Right lobe of liver (tissue), 6 donors: ENCODE measurements around the gene AP1S3. TPM values are rescaled to one million over a fixed set of nuclear protein-coding genes. Genes with fewer than 3 reads are reported as not detected.

Source experiments
- ATAC-seq, 4 donors: fragments of 200-7000 bp; cut with Tn5 transposase; one replicate each; pipeline ENCODE4 v1.9.1; 2020; ENCODE audit warnings: mild to moderate bottlenecking in 4 of 4, moderate library complexity in 4 of 4
- DNase-seq, 3 donors: peaks; one replicate each; pipeline ENCODE4 v3.0.0-alpha.2; 2020
- H3K27ac ChIP-seq, 3 donors: fragments of 200-600 bp; one replicate each; pipeline ENCODE4 v1.8.0; 2022
- H3K27me3 ChIP-seq, 2 donors: fragments of 200-600 bp; one replicate each; pipeline ENCODE4 v1.8.0; 2022
- H3K36me3 ChIP-seq, 4 donors: fragments of 200-600 bp; sonication (generic) in 1 of 4; one replicate each; pipeline versions ENCODE4 v1.5.1 to v1.8.0; 2017 to 2022; ENCODE audit warnings: control low read depth in 1 of 4
- H3K4me1 ChIP-seq, 4 donors: fragments of 200-600 bp; sonication (generic) in 1 of 4; one replicate each; pipeline versions ENCODE4 v1.5.1 to v1.8.0; 2017 to 2022; ENCODE audit warnings: control low read depth in 1 of 4
- H3K4me3 ChIP-seq, 3 donors: fragments of 200-600 bp; one replicate each; pipeline ENCODE4 v1.8.0; 2022
- H3K9me3 ChIP-seq, 4 donors: fragments of 200-600 bp; sonication (generic) in 1 of 4; one replicate each; pipeline versions ENCODE4 v1.5.1 to v1.8.0; 2017 to 2022; ENCODE audit warnings: control low read depth in 1 of 4
- CTCF ChIP-seq, 4 donors: fragments of 200-600 bp in 3 of 4; fragments of 450-650 bp in 1 of 4; IDR thresholded peaks; one replicate each; pipeline versions ENCODE4 v1.5.1 to v1.8.0; 2016 to 2022; ENCODE audit warnings: antibody characterized with exemption in 4 of 4, mild to moderate bottlenecking in 2 of 4
- POLR2A ChIP-seq: fragments of 450-650 bp; IDR thresholded peaks from one replicate; pipeline ENCODE4 v1.6.1; 2017; ENCODE audit warnings: antibody characterized with exemption, mild to moderate bottlenecking
- WGBS: methylation state at CpG from one replicate; pipeline ENCODE4 v1.1.6; 2018; ENCODE audit warnings: low coverage, low lambda C conversion rate; ENCODE audit not compliant: insufficient coverage; ENCODE audit errors: missing lambda C conversion rate; 5-methylcytosine and 5-hydroxymethylcytosine counted together
- intact Hi-C, 2 donors: fragments of 100-400 bp; cut with DNase I; formaldehyde crosslinking; loops; one replicate each; pipeline versions ENCODE4 v1.11.2 to v1.14.1; 2022
- total RNA-seq, 6 experiments: library from RNA; depleted of rRNA in 2 of 6; stranded (reverse); fragments of >200 nt in 2 of 6; fragmentation: NEBNext Ultra II Directional in 3 of 6; extraction: Animal tissue kit (Norgen Biotek cat#: 25700) in 3 of 6; gene quantifications; one replicate each; pipeline versions ENCODE4 v1.1.0 to v1.2.4, GENCODE V29; 2016 to 2023
- donor health status: DM: no; HTN: yes; CAD: no.
- donor health status: DM: no; HTN: no; CAD: no.
- donor health status: DM: no; HTN: no; CAD: no.
- donor health status: DM: no; HTN: yes; CAD: no.
- donor health status: DM: no; HTN: yes; CAD: no.

AP1S3 gene
- total RNA-seq, 6 experiments from 2014 or later = 1.3 to 12.7 (median 3.2) TPM

- H3K4me1 ChIP-seq = no peaks in the 10 kb centered on the region
- WGBS = 97% methylated on average over 6 of the region's 7 CpGs
- intact Hi-C loops = no loop called here
- H3K36me3 ChIP-seq = peaks cover 0 to 4% (median 0%) of the 10 kb centered on the region in 4 donors
- ATAC-seq = no peak
- H3K9me3 ChIP-seq = no peaks in the 10 kb centered on the region
- no peak overlapping the region for H3K4me3 ChIP-seq
- no peak overlapping the region for H3K27ac ChIP-seq
- no peaks in the 10 kb centered on the region for H3K27me3 ChIP-seq
- no peak for DNase-seq
- no peak for TF ChIP-seq CTCF (IDR thresholded peaks at IDR 0.05)
- TF ChIP-seq POLR2A = no peak
Observed at GRCh38 chr2:223847410-223847809, 10.0 kb upstream of the AP1S3 start.

GRCh38 chr2:223846515-223846914 is 9.1 kb upstream of the AP1S3 start:
- ATAC-seq = no peak
- Histone ChIP-seq H3K36me3 (peaks cover 0 to 4% (median 0%) of the 10 kb centered on the region in 4 donors), H3K9me3 (no peaks in the 10 kb centered on the region), H3K27me3 (no peaks in the 10 kb centered on the region), H3K4me3 (no peak overlapping the region), H3K27ac (no peak overlapping the region), H3K4me1 (no peaks in the 10 kb centered on the region)
- intact Hi-C loops = no loop called here
- TF ChIP-seq CTCF (IDR thresholded peaks at IDR 0.05) (no peak), POLR2A (no peak)
- no peak for DNase-seq
- 100% methylated on average over 1 of the region's 1 CpG for WGBS

GRCh38 chr2:223841436-223842190 is 4.2 kb upstream of the AP1S3 start:
- Histone ChIP-seq H3K4me1 (peaks cover 0 to 1% (median 0%) of the 10 kb centered on the region in 4 donors), H3K4me3 (no peak overlapping the region), H3K9me3 (no peaks in the 10 kb centered on the region), H3K36me3 (no peaks in the 10 kb centered on the region), H3K27me3 (no peaks in the 10 kb centered on the region), H3K27ac (no peak overlapping the region)
- intact Hi-C loops = no loop called here
- 80% methylated on average over 2 of the region's 3 CpGs for WGBS
- ATAC-seq (no peak), DNase-seq (no peak)
- TF ChIP-seq CTCF (IDR thresholded peaks at IDR 0.05) = no peak
- TF ChIP-seq POLR2A = no peak

- Histone ChIP-seq H3K9me3 (no peaks in the 10 kb centered on the region), H3K4me1 (peaks cover 0 to 3% (median 0%) of the 10 kb centered on the region in 4 donors), H3K27ac (no peak overlapping the region), H3K36me3 (no peaks in the 10 kb centered on the region), H3K4me3 (no peak overlapping the region), H3K27me3 (no peaks in the 10 kb centered on the region)
- TF ChIP-seq CTCF (IDR thresholded peaks at IDR 0.05) = no peak
- TF ChIP-seq POLR2A = no peak
- no peak for ATAC-seq
- WGBS = 56% methylated on average over 7 of the region's 15 CpGs
- intact Hi-C loops = no loop called here
- DNase-seq = no peak
Observed at GRCh38 chr2:223835701-223836532, 1.5 kb downstream of the AP1S3 start.
